GM12878 (cell line): ENCODE data around the gene SFR1. TPM values are rescaled to one million over a fixed set of nuclear protein-coding genes. Genes with fewer than 3 reads are reported as not detected.

Experiments
- ATAC-seq: fragments of 200-7000 bp; cut with Tn5 transposase; 3 replicates; pipeline ENCODE4 v1.9.1; 2020; ENCODE audit warnings: mild to moderate bottlenecking, moderate library complexity
- BruUV-seq: library from RNA; stranded (reverse); fragments of 400-500 nt; replicated peaks from 2 replicates; lab custom pipeline; 2021; lab: Mats Ljungman, UMichigan
- CTCF ChIA-PET: fragments of 300-600 bp; sonication (Branson Sonifier 250); formaldehyde crosslinking; extraction: SDS; loops from one replicate; lab custom pipeline; 2021; ENCODE audit warnings: inconsistent platforms; lab: Yijun Ruan, JAX
- POLR2A ChIA-PET: fragments of 350-600 bp; formaldehyde crosslinking; extraction: SDS; loops from one replicate; lab custom pipeline; 2021; ENCODE audit warnings: inconsistent platforms; lab: Charles Lee
- RAD21 ChIA-PET: fragments of 300-600 bp; sonication (Branson Sonifier 250); formaldehyde crosslinking; loops from one replicate; lab custom pipeline; 2023; ENCODE audit warnings: antibody characterized with exemption; ENCODE audit not compliant: unreplicated experiment; lab: Charles Lee
- SMC1A ChIA-PET: fragments of 300-600 bp; sonication (Branson Sonifier 250); formaldehyde crosslinking; loops from one replicate; lab custom pipeline; 2023; ENCODE audit not compliant: unreplicated experiment, uncharacterized antibody; lab: Charles Lee
- DNase-seq: peaks from one replicate; pipeline ENCODE4 v3.0.0-alpha.2; 2011; ENCODE audit warnings: low read depth, low spot score
- FAIRE-seq: peaks from 3 replicates; lab custom pipeline; 2011; peaks lifted over from hg19 to GRCh38; lab: Jason Lieb, UNC
- H2AFZ ChIP-seq: 2 replicates; pipeline ENCODE4 v1.6.0; 2011; ENCODE audit warnings: low read depth, low read length, control low read depth; ENCODE audit not compliant: control insufficient read depth
- H3K27ac ChIP-seq: 2 replicates; pipeline ENCODE4 v1.5.1; 2011; ENCODE audit warnings: control low read depth; ENCODE audit not compliant: control insufficient read depth, insufficient read depth
- H3K27me3 ChIP-seq, 2 experiments: replicated peaks in 1 of 2; 2 replicates each; pipeline versions ENCODE4 v1.6.0 to v1.6.1; 2011; ENCODE audit warnings: low read length in 1 of 2; ENCODE audit not compliant: control insufficient read depth in 2 of 2, insufficient read depth in 2 of 2
- H3K36me3 ChIP-seq, 2 experiments: 2 replicates each; pipeline ENCODE4 v1.5.1; 2011; ENCODE audit warnings: low read length in 1 of 2; ENCODE audit not compliant: control insufficient read depth in 2 of 2, insufficient read depth in 2 of 2
- H3K4me1 ChIP-seq: 2 replicates; pipeline ENCODE4 v1.6.1; 2011; ENCODE audit warnings: mild to moderate bottlenecking, low read length, moderate library complexity, mixed read lengths; ENCODE audit not compliant: control insufficient read depth, insufficient read depth
- H3K4me2 ChIP-seq: 2 replicates; pipeline ENCODE4 v1.6.0; 2011; ENCODE audit warnings: control low read depth; ENCODE audit not compliant: control insufficient read depth, insufficient read depth
- H3K4me3 ChIP-seq: fragments of 200-600 bp; sonication (generic); 2 replicates; pipeline ENCODE4 v1.5.1; 2016
- H3K79me2 ChIP-seq: 2 replicates; pipeline ENCODE4 v1.6.0; 2011; ENCODE audit warnings: low read length; ENCODE audit not compliant: control insufficient read depth, insufficient read depth
- H3K9ac ChIP-seq: 2 replicates; pipeline ENCODE4 v1.8.0; 2011; ENCODE audit warnings: low read length, control low read depth, mixed read lengths; ENCODE audit not compliant: control insufficient read depth, insufficient read depth
- H3K9me3 ChIP-seq: replicated peaks from 3 replicates; pipeline ENCODE4 v1.5.1; 2011; ENCODE audit warnings: mild to moderate bottlenecking, low read length; ENCODE audit not compliant: control insufficient read depth, insufficient read depth
- H4K20me1 ChIP-seq: 2 replicates; pipeline ENCODE4 v1.6.0; 2011; ENCODE audit not compliant: control insufficient read depth, insufficient read depth
- ELK1 ChIP-seq: IDR thresholded peaks from 2 replicates; pipeline ENCODE4 v1.6.1; 2012; ENCODE audit warnings: low read depth, low read length, improper control_type of control experiment
- FOXM1 ChIP-seq: IDR thresholded peaks from 2 replicates; pipeline ENCODE4 v1.6.1; 2012; ENCODE audit warnings: low read depth, mild to moderate bottlenecking, inconsistent platforms, low read length, moderate library complexity
- IRF3 ChIP-seq: fragments of 450-650 bp; IDR thresholded peaks from 2 replicates; pipeline ENCODE4 v1.6.1; 2014; ENCODE audit warnings: mild to moderate bottlenecking
- POLR2A ChIP-seq: IDR thresholded peaks from 2 replicates; pipeline ENCODE4 v1.6.1; 2011; ENCODE audit warnings: low read depth, mild to moderate bottlenecking, low read length
- RAD21 ChIP-seq: IDR thresholded peaks from 2 replicates; pipeline ENCODE4 v1.6.1; 2011; ENCODE audit warnings: mild to moderate bottlenecking, low read depth, low read length, moderate library complexity; ENCODE audit not compliant: insufficient read depth
- SMAD5 ChIP-seq: IDR thresholded peaks from 2 replicates; pipeline ENCODE4 v1.6.1; 2016; ENCODE audit warnings: antibody characterized with exemption, low read depth
- WGBS: methylation state at CpG from one replicate; pipeline ENCODE4 v1.1.6; 2016; ENCODE audit warnings: low lambda C conversion rate; ENCODE audit not compliant: insufficient replicate concordance, insufficient coverage; ENCODE audit errors: missing lambda C conversion rate; 5-methylcytosine and 5-hydroxymethylcytosine counted together
- in situ Hi-C: fragments of 300-500 bp; cut with MboI; formaldehyde crosslinking; loops from 9 replicates; pipeline ENCODE4 v1.14.3; 2018; ENCODE audit warnings: mixed read lengths
- intact Hi-C: fragments of 100-400 bp; cut with micrococcal nuclease; formaldehyde crosslinking; loops from one replicate; pipeline ENCODE4 v1.14.2; 2022; ENCODE audit not compliant: unreplicated experiment
- polyA plus RNA-seq, 11 experiments: library from polyadenylated mRNA; depleted of rRNA in 4 of 11; unstranded in 6 of 11; stranded (reverse) in 5 of 11; fragments of >200 nt; fragmentation: Nextera tagmentation in 4 of 11; fragmentation: Illumina TruSeq in 1 of 11; extraction: Ambion mirVana in 4 of 11; extraction: Trizol in 1 of 11; gene quantifications; 1 replicate in 1 of 11; 2 replicates in 10 of 11; pipeline versions ENCODE4 v1.2.1 to v1.2.3, GENCODE V29; 2011 to 2016; ENCODE audit warnings: inconsistent platforms in 2 of 11, missing spikeins in 2 of 11, low read depth in 1 of 11
- total RNA-seq, 4 experiments: library from RNA; depleted of rRNA in 3 of 4; stranded (reverse); fragments of >200 nt in 3 of 4; fragmentation: Illumina TruSeq in 1 of 4; extraction: Trizol in 1 of 4; gene quantifications; 2 replicates each; pipeline versions ENCODE4 v1.2.1 to v1.2.3, GENCODE V29; 2013 to 2021
- TF ChIP-seq, protein P1 (sequence below): IDR thresholded peaks from 2 replicates; pipeline ENCODE4 v1.6.1; 2011; ENCODE audit warnings: borderline replicate concordance, low read depth, mild to moderate bottlenecking, moderate library complexity, mixed read lengths, low read length; ENCODE audit not compliant: insufficient read depth; ENCODE audit errors: extremely low read length
- TF ChIP-seq, protein P2 (sequence below): IDR thresholded peaks from 2 replicates; pipeline ENCODE4 v1.6.1; 2012; ENCODE audit warnings: low read depth, low read length, improper control_type of control experiment

SFR1 gene
- total and polyA plus RNA-seq, 10 of the 15 experiments (the other 5 are each of a cell fraction or from before 2014, with no cell fraction given) = 6.9 to 31.5 (median 14.9) TPM

DNA sequence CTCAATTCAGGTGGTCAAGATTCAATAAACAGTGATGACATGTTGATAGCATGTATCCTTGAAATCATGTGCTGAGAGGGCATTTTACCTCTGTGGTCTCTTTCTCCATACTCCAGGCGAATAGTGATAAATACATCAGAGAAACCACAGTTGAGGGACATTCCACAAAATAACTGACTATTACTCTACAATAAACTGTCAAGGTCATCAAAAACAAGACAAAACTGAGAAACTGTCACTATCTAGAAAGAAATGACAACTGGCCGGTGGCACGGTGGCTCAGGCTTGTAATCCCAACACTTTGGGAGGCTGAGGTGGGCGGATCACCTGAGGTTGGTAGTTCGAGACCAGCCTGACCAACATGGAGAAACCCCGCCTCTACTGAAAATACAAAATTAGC lies 16.2 kb downstream of the SFR1 start:
- CTCF ChIA-PET = interaction anchor here (0.6 to 3.1 kb wide), 3 partner anchors 8 to 132 kb away, joined by 4 to 17 read pairs (median 5); no protein-coding TSS in a partner anchor

More for the DNA sequence above, 16.2 kb downstream of the SFR1 start:
- Histone ChIP-seq H4K20me1 (no peaks in the 10 kb centered on the region), H3K36me3 (no peaks in the 10 kb centered on the region), H3K9me3 (no peaks in the 10 kb centered on the region), H3K9ac (no peak overlapping the region), H3K27ac (no peak overlapping the region), H3K27me3 (no peaks in the 10 kb centered on the region; a peak in 1 of 4 replicates), H3K4me3 (no peak overlapping the region), H2AFZ (no peak overlapping the region), H3K79me2 (no peaks in the 10 kb centered on the region), H3K4me1 (no peaks in the 10 kb centered on the region), H3K4me2 (no peak overlapping the region)
- in situ Hi-C loops = no loop called here
- intact Hi-C loops = no loop called here
- no peak for DNase-seq
- SMC1A ChIA-PET = interaction anchor here (2.8 kb wide), 1 partner anchor 14 kb away, joined by 15 read pairs; no protein-coding TSS in a partner anchor
- no peak for ATAC-seq
- RAD21 ChIA-PET = interaction anchor here (0.7 to 2.8 kb wide), 3 partner anchors 15 to 250 kb away, joined by 3 to 12 read pairs (median 5); no protein-coding TSS in a partner anchor
- TF ChIP-seq, protein P1, sequence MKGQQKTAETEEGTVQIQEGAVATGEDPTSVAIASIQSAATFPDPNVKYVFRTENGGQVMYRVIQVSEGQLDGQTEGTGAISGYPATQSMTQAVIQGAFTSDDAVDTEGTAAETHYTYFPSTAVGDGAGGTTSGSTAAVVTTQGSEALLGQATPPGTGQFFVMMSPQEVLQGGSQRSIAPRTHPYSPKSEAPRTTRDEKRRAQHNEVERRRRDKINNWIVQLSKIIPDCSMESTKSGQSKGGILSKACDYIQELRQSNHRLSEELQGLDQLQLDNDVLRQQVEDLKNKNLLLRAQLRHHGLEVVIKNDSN = no peak
- TF ChIP-seq, protein P2, sequence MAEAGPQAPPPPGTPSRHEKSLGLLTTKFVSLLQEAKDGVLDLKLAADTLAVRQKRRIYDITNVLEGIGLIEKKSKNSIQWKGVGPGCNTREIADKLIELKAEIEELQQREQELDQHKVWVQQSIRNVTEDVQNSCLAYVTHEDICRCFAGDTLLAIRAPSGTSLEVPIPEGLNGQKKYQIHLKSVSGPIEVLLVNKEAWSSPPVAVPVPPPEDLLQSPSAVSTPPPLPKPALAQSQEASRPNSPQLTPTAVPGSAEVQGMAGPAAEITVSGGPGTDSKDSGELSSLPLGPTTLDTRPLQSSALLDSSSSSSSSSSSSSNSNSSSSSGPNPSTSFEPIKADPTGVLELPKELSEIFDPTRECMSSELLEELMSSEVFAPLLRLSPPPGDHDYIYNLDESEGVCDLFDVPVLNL = no peak
- TF ChIP-seq FOXM1 = no peak
- no peak for TF ChIP-seq IRF3
- no peak for TF ChIP-seq POLR2A
- TF ChIP-seq RAD21 = no peak
- no peak for TF ChIP-seq ELK1
- no peak for TF ChIP-seq SMAD5
- 51% methylated on average over 6 of the region's 6 CpGs for WGBS
- no peak for FAIRE-seq
- no TSS peak for BruUV-seq
- POLR2A ChIA-PET = interaction anchor here (0.6 kb wide), 1 partner anchor 11 kb away, joined by 4 read pairs; no protein-coding TSS in a partner anchor
